Cardiac muscle cell (in vitro differentiated cells and primary cell): ENCODE measurements around the gene MRPL51. TPM values are rescaled to one million over a fixed set of nuclear protein-coding genes. Genes with fewer than 3 reads are reported as not detected.

Experiments used
- DNase-seq, 2 donors: peaks; one replicate each; pipeline versions ENCODE4 v3.0.0 to v3.0.0-alpha.2; 2010 to 2017; ENCODE audit warnings: low read depth in 1 of 2, low spot score in 1 of 2
- H3K27ac ChIP-seq: fragments of 200-600 bp; sonication (generic); 2 replicates; pipeline ENCODE4 v1.5.1; 2016
- H3K27me3 ChIP-seq: fragments of 200-600 bp; sonication (generic); 2 replicates; pipeline ENCODE4 v1.6.0; 2016; ENCODE audit warnings: control low read depth
- H3K36me3 ChIP-seq: fragments of 200-600 bp; sonication (generic); 2 replicates; pipeline ENCODE4 v1.5.1; 2016; ENCODE audit warnings: control low read depth
- H3K4me1 ChIP-seq: fragments of 200-600 bp; sonication (generic); 2 replicates; pipeline ENCODE4 v1.8.1; 2017; ENCODE audit warnings: low read depth, mild to moderate bottlenecking, mixed run types
- H3K4me3 ChIP-seq: fragments of 200-600 bp; sonication (generic); 2 replicates; pipeline ENCODE4 v1.5.1; 2016; ENCODE audit warnings: mild to moderate bottlenecking
- H3K9me3 ChIP-seq: fragments of 200-600 bp; sonication (generic); 2 replicates; pipeline ENCODE4 v1.5.1; 2017; ENCODE audit warnings: low read depth, mild to moderate bottlenecking, control low read depth
- CTCF ChIP-seq: IDR thresholded peaks from 2 replicates; pipeline ENCODE4 v1.5.1; 2012; ENCODE audit warnings: low read depth, mild to moderate bottlenecking, low read length
- polyA plus RNA-seq: library from polyadenylated mRNA; unstranded; fragments of >200 nt; fragmentation: Nextera tagmentation; extraction: Ambion mirVana; gene quantifications from 2 replicates; pipeline ENCODE4 v1.2.1, GENCODE V29; 2016
- total RNA-seq: library from RNA; depleted of rRNA; stranded (reverse); fragments of >200 nt; gene quantifications from 2 replicates; pipeline ENCODE4 v1.2.3, GENCODE V29; 2016

MRPL51 gene
- total and polyA plus RNA-seq, 2 experiments from 2014 or later: 75.1 to 279 TPM

- no peaks in the 10 kb centered on the region for H3K4me1 ChIP-seq
- no peaks in the 10 kb centered on the region for H3K9me3 ChIP-seq
- no peak overlapping the region for H3K4me3 ChIP-seq
- no peak overlapping the region for H3K27ac ChIP-seq
- TF ChIP-seq CTCF: no peak
- DNase-seq: no peak
- H3K36me3 ChIP-seq: peaks cover 14% of the 10 kb centered on the region
- no peaks in the 10 kb centered on the region for H3K27me3 ChIP-seq
Observed at GRCh38 chr12:6463858-6464257, 29.2 kb downstream of the MRPL51 start.

- H3K4me3 ChIP-seq: no peak overlapping the region
- no peaks in the 10 kb centered on the region for H3K27me3 ChIP-seq
- H3K36me3 ChIP-seq: peaks cover 14% of the 10 kb centered on the region
- no peak overlapping the region for H3K27ac ChIP-seq
- no peak for DNase-seq
- H3K4me1 ChIP-seq: no peaks in the 10 kb centered on the region
- H3K9me3 ChIP-seq: no peaks in the 10 kb centered on the region
- no peak for TF ChIP-seq CTCF
Observed at GRCh38 chr12:6463216-6463615, 29.8 kb downstream of the MRPL51 start.

GRCh38 chr12:6462234-6462995, 30.6 kb downstream of the MRPL51 start:
- Histone ChIP-seq H3K9me3 (no peaks in the 10 kb centered on the region), H3K27ac (no peak overlapping the region), H3K36me3 (peaks cover 14% of the 10 kb centered on the region), H3K4me1 (no peaks in the 10 kb centered on the region), H3K27me3 (no peaks in the 10 kb centered on the region), H3K4me3 (no peak overlapping the region)
- DNase-seq: no peak
- no peak for TF ChIP-seq CTCF

GRCh38 chr12:6461401-6462233, 31.4 kb downstream of the MRPL51 start:
- H3K4me3 ChIP-seq: no peak overlapping the region
- TF ChIP-seq CTCF: no peak
- H3K4me1 ChIP-seq: no peaks in the 10 kb centered on the region
- H3K27me3 ChIP-seq: no peaks in the 10 kb centered on the region
- H3K9me3 ChIP-seq: no peaks in the 10 kb centered on the region
- H3K36me3 ChIP-seq: peaks cover 14% of the 10 kb centered on the region
- H3K27ac ChIP-seq: no peak overlapping the region
- DNase-seq: no peak

- Histone ChIP-seq H3K4me3 (no peak overlapping the region), H3K9me3 (no peaks in the 10 kb centered on the region), H3K4me1 (no peaks in the 10 kb centered on the region), H3K27ac (no peak overlapping the region), H3K27me3 (no peaks in the 10 kb centered on the region), H3K36me3 (peaks cover 14% of the 10 kb centered on the region)
- no peak for DNase-seq
- no peak for TF ChIP-seq CTCF
Observed at GRCh38 chr12:6460751-6461371, 32.2 kb downstream of the MRPL51 start.
